Measurements from ENCODE around the gene SCNN1B.

SCNN1B gene

DNA sequence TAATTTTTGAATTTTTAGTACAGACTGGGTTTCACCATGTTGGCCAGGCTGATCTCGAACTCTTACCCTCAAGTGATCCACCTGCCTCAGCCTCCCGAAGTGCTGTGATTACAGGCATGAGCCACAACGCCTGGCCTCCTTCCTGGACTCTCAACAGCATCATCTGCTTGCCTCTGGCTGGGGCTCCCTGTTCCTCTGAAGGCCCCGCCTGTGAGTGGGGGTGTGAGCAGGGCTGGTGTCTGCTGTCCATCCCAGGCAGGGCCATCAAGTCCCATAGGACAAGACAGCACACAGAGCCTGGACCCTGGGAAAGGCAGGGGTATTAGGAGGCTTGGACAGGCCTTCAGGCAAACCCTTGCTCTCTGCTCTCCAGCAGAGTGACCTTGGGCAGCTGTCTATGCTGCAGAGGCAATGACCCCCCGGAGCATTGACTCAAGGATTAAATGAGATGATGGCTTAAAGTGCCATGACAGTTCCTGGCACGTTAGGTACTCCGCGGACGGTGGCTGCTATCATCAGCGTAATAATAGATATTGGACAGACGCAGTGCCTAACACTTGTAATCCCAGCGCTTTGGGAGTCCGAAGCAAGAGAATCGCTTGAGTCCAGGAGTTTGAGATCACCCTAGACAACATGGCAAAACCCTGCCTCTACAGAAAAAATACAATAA is 19.2 kb downstream of the SCNN1B start:
- H3K27ac ChIP-seq (ENCODE audit: low read depth, low read length) = no peak overlapping the region
- no peaks in the 10 kb centered on the region for H3K36me3 ChIP-seq (ENCODE audit: control insufficient read depth, insufficient read depth, low read length)
- H3K9ac ChIP-seq (ENCODE audit: low read depth, low read length) = no peak overlapping the region
- no peak overlapping the region for H3K4me3 ChIP-seq (ENCODE audit: low read depth, low read length)
- H3K27me3 ChIP-seq (ENCODE audit: control insufficient read depth, insufficient read depth, low read length) = no peaks in the 10 kb centered on the region
- H3K4me1 ChIP-seq (ENCODE audit: control insufficient read depth, insufficient read depth, low read length) = no peaks in the 10 kb centered on the region
- H3K9me3 ChIP-seq (ENCODE audit: control insufficient read depth, insufficient read depth, low read length) = no peaks in the 10 kb centered on the region

DNA sequence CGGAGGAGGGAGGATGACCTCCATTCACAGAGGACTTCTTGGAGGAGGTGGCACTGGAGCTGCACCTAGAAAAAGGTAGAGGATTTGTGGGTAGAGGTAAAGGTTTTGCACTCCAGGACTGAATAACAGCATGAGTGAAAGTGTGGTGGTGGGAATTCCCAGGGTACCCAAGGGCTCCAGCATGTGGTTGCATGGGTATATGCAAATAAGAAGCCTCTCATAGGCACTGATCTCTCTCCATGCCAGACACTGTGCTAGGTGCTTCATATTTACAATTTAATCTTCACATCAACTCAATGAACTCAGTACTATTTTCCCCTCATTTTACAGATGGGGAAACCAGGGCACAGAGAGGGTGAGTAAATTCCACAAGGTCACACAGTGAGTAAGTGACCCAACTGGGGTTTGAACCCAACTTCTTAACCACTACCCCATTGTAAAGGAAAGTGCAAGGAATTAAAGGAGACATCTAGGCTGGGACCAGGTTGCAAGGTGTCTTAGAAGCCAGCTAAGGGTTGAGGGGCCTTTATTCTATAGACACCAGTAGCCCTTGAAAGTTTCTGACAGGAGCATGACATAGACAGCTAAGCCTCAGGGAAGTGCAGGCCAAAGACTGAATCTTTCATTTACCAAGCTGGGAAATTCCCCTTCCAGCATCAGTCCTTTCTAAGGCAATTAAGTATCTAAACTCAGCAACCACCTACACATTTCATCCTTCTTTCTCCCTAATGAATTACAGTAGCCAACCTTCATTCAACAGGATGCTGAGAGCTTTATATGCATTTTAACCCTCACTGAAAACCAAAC is 21.3 kb downstream of the SCNN1B start:
- H3K9me3 ChIP-seq (ENCODE audit: control insufficient read depth, insufficient read depth, low read length) = no peaks in the 10 kb centered on the region
- no peaks in the 10 kb centered on the region for H3K4me1 ChIP-seq (ENCODE audit: control insufficient read depth, insufficient read depth, low read length)
- H3K9ac ChIP-seq (ENCODE audit: low read depth, low read length) = no peak overlapping the region
- H3K27ac ChIP-seq (ENCODE audit: low read depth, low read length) = no peak overlapping the region
- no peaks in the 10 kb centered on the region for H3K27me3 ChIP-seq (ENCODE audit: control insufficient read depth, insufficient read depth, low read length)
- no peak overlapping the region for H3K4me3 ChIP-seq (ENCODE audit: low read depth, low read length)
- H3K36me3 ChIP-seq (ENCODE audit: control insufficient read depth, insufficient read depth, low read length) = no peaks in the 10 kb centered on the region

DNA sequence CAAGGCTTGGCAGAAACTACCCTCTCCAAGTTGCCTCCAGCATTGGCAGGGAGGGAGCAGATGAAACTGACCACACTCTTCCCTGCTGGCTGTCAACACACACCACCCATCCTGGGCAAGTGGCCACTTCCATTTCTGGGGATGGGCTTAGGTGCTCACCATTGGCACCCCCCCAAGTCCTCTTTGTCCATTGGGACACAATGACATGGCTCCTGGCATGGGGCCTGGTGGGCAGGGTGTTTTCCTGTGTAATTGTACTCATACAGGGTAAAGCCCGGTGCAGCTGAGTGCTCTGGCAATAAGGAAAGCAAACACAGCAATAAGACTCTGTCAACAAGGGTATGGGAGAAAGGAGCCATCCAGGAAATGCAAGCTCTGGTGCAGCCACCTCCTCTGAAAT is 22.6 kb downstream of the SCNN1B start:
- Histone ChIP-seq H3K9me3 (ENCODE audit: control insufficient read depth, insufficient read depth, low read length) (no peaks in the 10 kb centered on the region), H3K27me3 (ENCODE audit: control insufficient read depth, insufficient read depth, low read length) (no peaks in the 10 kb centered on the region), H3K4me3 (ENCODE audit: low read depth, low read length) (no peak overlapping the region), H3K4me1 (ENCODE audit: control insufficient read depth, insufficient read depth, low read length) (no peaks in the 10 kb centered on the region), H3K36me3 (ENCODE audit: control insufficient read depth, insufficient read depth, low read length) (no peaks in the 10 kb centered on the region), H3K9ac (ENCODE audit: low read depth, low read length) (no peak overlapping the region), H3K27ac (ENCODE audit: low read depth, low read length) (no peak overlapping the region)

DNA sequence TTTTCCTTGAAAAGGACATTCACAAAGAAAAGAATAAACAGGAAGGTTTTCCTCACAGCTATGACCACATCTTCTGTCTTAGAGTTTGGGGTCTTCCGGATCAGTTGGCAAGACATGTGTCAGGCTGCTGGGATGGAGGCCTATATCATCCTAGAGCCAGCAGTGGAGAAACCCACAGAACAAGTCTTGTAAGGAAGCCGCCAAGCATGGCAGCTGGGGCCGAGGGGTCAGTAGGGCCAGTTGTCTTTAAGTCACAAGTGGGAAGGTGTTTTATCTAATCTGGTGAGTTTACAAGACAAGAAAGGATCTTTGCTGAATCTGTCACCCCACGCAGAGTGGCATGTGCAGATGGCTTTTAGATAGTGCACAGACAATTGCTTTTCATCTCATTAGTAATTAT is 25.7 kb downstream of the SCNN1B start:
- Histone ChIP-seq H3K9me3 (ENCODE audit: control insufficient read depth, insufficient read depth, low read length) (no peaks in the 10 kb centered on the region), H3K36me3 (ENCODE audit: control insufficient read depth, insufficient read depth, low read length) (no peaks in the 10 kb centered on the region), H3K27ac (ENCODE audit: low read depth, low read length) (no peak overlapping the region), H3K4me3 (ENCODE audit: low read depth, low read length) (no peak overlapping the region), H3K27me3 (ENCODE audit: control insufficient read depth, insufficient read depth, low read length) (no peaks in the 10 kb centered on the region), H3K4me1 (ENCODE audit: control insufficient read depth, insufficient read depth, low read length) (no peaks in the 10 kb centered on the region), H3K9ac (ENCODE audit: low read depth, low read length) (no peak overlapping the region)

DNA sequence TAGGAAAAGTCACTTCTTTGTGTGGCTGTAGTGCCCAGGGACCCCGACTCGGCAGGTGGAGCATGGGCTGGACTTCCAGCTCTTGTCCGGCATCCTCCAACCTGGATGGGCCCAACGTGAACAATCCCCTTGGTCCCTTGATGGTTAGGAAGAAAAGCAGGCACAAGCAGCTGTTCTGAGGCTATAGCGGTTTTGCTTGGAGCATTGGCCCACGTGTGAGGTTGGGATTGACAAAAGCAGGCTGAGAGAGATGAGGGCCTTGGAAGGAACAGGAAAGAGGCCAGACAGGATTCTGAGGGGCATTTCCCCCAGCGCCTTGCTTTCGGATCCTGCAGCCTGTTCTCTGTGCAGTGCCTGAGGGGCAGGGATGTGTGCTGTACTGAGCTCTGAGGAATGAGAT is 28.1 kb downstream of the SCNN1B start:
- Histone ChIP-seq H3K27me3 (ENCODE audit: control insufficient read depth, insufficient read depth, low read length) (no peaks in the 10 kb centered on the region), H3K36me3 (ENCODE audit: control insufficient read depth, insufficient read depth, low read length) (no peaks in the 10 kb centered on the region), H3K27ac (ENCODE audit: low read depth, low read length) (no peak overlapping the region), H3K9ac (ENCODE audit: low read depth, low read length) (no peak overlapping the region), H3K4me1 (ENCODE audit: control insufficient read depth, insufficient read depth, low read length) (no peaks in the 10 kb centered on the region), H3K4me3 (ENCODE audit: low read depth, low read length) (no peak overlapping the region), H3K9me3 (ENCODE audit: control insufficient read depth, insufficient read depth, low read length) (no peaks in the 10 kb centered on the region)

DNA sequence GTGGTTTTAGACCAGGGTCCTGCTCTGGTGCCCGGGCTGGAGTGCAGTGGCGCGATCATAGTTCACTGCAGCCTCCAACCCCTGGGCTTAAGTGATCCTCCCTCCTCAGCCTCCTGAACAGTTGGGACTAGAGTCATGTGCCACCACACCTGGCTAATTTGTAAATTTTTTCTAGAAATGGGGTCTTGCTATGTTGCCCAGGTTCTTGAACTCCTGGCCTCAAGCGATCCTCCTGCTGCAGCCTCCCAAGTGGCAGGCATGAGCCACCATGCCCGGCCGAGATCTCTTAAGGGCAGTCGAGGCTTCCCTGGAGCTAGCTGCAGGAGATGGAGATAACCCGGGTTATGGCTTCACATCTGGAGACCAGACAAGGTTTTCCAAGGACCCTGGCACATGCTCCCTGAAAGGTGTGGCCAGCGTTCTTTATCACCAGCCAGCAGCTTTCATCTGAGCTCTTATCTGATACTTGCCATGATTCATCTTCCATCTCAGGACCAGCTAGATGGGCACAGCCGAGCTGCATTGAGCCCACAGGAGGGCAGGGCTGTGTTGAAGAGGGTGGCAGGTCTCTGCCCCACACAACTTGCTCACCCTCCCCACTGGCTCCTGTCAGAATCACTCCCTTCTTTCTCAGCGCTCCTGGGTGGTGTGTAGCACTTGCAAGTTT is 28.6 kb downstream of the SCNN1B start:
- Histone ChIP-seq H3K4me3 (ENCODE audit: low read depth, low read length) (no peak overlapping the region), H3K9me3 (ENCODE audit: control insufficient read depth, insufficient read depth, low read length) (no peaks in the 10 kb centered on the region), H3K27me3 (ENCODE audit: control insufficient read depth, insufficient read depth, low read length) (no peaks in the 10 kb centered on the region), H3K9ac (ENCODE audit: low read depth, low read length) (no peak overlapping the region), H3K27ac (ENCODE audit: low read depth, low read length) (no peak overlapping the region), H3K36me3 (ENCODE audit: control insufficient read depth, insufficient read depth, low read length) (no peaks in the 10 kb centered on the region), H3K4me1 (ENCODE audit: control insufficient read depth, insufficient read depth, low read length) (no peaks in the 10 kb centered on the region)

DNA sequence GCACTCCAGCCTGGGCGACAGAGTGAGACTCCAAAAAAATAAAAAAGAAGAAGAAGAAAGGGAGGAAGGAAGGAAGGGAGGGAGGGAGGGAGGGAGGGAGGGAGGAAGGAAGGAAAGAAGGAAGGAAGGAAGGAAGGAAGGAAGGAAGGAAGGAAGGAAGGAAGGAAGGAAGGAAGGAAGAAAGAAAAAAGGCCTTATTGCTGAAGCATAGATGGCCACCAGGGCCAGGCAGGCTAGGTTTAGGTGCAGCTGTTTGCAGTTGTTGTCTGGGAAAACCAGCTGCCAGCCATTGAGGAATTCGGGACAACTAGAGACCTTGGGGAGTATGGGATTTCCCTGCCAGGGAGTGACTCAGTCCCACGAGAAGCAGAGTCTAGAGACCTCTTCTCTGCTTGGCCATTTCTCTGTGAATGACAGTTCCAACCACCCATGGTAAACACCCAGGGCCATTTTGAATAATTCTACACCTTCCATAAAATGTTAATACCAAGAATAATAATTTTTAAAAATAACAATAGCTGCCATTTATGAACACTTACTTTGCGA is 31.0 kb downstream of the SCNN1B start:
- no peaks in the 10 kb centered on the region for H3K9me3 ChIP-seq (ENCODE audit: control insufficient read depth, insufficient read depth, low read length)
- H3K27me3 ChIP-seq (ENCODE audit: control insufficient read depth, insufficient read depth, low read length) = no peaks in the 10 kb centered on the region
- H3K4me1 ChIP-seq (ENCODE audit: control insufficient read depth, insufficient read depth, low read length) = no peaks in the 10 kb centered on the region
- no peak overlapping the region for H3K4me3 ChIP-seq (ENCODE audit: low read depth, low read length)
- no peak overlapping the region for H3K9ac ChIP-seq (ENCODE audit: low read depth, low read length)
- no peaks in the 10 kb centered on the region for H3K36me3 ChIP-seq (ENCODE audit: control insufficient read depth, insufficient read depth, low read length)
- no peak overlapping the region for H3K27ac ChIP-seq (ENCODE audit: low read depth, low read length)

DNA sequence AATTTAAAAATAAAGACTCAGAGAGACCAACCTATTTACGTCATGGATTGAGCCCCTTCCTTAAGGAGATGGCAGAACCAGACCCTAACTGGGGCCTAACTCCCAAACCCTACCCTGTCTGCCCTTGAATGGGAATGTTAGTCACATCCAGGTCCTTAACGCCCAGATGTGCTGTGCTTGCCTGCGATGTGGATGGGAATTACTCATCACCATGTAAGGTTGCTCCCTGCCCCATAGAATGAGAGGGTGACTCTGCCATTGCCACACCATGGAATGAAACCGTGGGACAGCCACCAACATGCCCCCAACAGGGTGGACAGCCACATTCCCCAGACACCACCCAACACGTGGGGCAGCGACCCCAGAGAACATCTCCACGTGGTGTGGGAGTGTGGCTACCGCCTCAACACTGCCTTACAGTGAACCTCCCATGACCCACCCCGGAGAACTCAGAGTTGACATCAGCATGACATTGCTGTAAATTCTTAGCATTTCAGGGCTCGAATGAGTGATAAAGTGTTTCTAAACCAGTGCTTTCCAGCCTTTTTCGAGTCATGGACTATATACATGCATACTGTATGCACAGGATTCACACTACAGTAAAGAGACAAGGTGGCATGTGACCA is 31.8 kb downstream of the SCNN1B start:
- Histone ChIP-seq H3K27ac (ENCODE audit: low read depth, low read length) (no peak overlapping the region), H3K9me3 (ENCODE audit: control insufficient read depth, insufficient read depth, low read length) (no peaks in the 10 kb centered on the region), H3K36me3 (ENCODE audit: control insufficient read depth, insufficient read depth, low read length) (no peaks in the 10 kb centered on the region), H3K9ac (ENCODE audit: low read depth, low read length) (no peak overlapping the region), H3K27me3 (ENCODE audit: control insufficient read depth, insufficient read depth, low read length) (no peaks in the 10 kb centered on the region), H3K4me3 (ENCODE audit: low read depth, low read length) (no peak overlapping the region), H3K4me1 (ENCODE audit: control insufficient read depth, insufficient read depth, low read length) (no peaks in the 10 kb centered on the region)

DNA sequence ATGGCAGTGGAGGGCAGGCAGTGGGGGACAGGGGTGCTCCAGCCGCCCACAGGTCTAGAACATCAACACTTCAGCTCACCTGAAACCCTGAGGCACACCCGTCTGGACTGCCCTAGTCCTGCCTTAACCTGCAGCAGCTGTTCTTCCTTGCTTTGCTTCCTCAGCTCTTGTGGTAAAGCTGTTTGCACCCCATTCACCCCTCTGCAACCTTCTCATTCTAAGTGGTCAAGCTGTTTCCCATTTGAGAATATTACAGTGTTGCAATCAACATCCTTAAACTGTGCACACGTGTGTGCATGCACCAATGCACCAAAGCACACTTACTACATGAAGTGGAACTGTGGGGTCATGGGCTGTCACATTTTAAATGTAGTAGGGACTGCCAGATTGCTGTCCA is 32.4 kb downstream of the SCNN1B start:
- H3K9me3 ChIP-seq (ENCODE audit: control insufficient read depth, insufficient read depth, low read length) = no peaks in the 10 kb centered on the region
- H3K27ac ChIP-seq (ENCODE audit: low read depth, low read length) = no peak overlapping the region
- no peaks in the 10 kb centered on the region for H3K36me3 ChIP-seq (ENCODE audit: control insufficient read depth, insufficient read depth, low read length)
- no peak overlapping the region for H3K9ac ChIP-seq (ENCODE audit: low read depth, low read length)
- H3K4me3 ChIP-seq (ENCODE audit: low read depth, low read length) = no peak overlapping the region
- H3K27me3 ChIP-seq (ENCODE audit: control insufficient read depth, insufficient read depth, low read length) = no peaks in the 10 kb centered on the region
- no peaks in the 10 kb centered on the region for H3K4me1 ChIP-seq (ENCODE audit: control insufficient read depth, insufficient read depth, low read length)

DNA sequence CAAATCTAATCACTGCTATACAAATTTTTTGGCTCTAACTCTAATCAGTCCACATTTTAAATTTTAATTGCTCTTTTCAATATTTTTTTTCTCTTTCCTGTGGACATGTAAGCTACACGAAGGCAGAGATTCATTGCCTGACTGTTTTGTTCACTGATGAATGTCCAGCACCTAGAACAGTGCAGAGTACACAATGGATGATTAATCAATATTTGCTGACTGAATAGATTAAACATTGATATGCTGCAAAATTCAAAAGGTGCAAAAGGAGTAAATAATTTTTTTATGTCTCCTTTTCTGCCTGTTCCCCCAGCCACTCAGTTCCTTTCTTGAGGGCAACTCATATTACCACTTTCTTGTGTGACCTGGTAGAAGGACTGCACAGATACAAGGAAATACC is 32.8 kb downstream of the SCNN1B start:
- Histone ChIP-seq H3K9ac (ENCODE audit: low read depth, low read length) (no peak overlapping the region), H3K4me1 (ENCODE audit: control insufficient read depth, insufficient read depth, low read length) (no peaks in the 10 kb centered on the region), H3K9me3 (ENCODE audit: control insufficient read depth, insufficient read depth, low read length) (no peaks in the 10 kb centered on the region), H3K27me3 (ENCODE audit: control insufficient read depth, insufficient read depth, low read length) (no peaks in the 10 kb centered on the region), H3K36me3 (ENCODE audit: control insufficient read depth, insufficient read depth, low read length) (no peaks in the 10 kb centered on the region), H3K27ac (ENCODE audit: low read depth, low read length) (no peak overlapping the region), H3K4me3 (ENCODE audit: low read depth, low read length) (no peak overlapping the region)

All from HUES48 (cell line).